NCI-H2029 treated with DMSO at 0.1 percent for 48 hours (cell line): ENCODE results near the gene TSR2.
A peak's percentile ranks its signal among the peaks of the same experiment; 100 is the strongest.

Experiments
- DNase-seq: peaks from one replicate; lab custom pipeline; 2025; lab: John Stamatoyannopoulos, UW

The TSR2 gene, protein sequence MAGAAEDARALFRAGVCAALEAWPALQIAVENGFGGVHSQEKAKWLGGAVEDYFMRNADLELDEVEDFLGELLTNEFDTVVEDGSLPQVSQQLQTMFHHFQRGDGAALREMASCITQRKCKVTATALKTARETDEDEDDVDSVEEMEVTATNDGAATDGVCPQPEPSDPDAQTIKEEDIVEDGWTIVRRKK

DNA sequence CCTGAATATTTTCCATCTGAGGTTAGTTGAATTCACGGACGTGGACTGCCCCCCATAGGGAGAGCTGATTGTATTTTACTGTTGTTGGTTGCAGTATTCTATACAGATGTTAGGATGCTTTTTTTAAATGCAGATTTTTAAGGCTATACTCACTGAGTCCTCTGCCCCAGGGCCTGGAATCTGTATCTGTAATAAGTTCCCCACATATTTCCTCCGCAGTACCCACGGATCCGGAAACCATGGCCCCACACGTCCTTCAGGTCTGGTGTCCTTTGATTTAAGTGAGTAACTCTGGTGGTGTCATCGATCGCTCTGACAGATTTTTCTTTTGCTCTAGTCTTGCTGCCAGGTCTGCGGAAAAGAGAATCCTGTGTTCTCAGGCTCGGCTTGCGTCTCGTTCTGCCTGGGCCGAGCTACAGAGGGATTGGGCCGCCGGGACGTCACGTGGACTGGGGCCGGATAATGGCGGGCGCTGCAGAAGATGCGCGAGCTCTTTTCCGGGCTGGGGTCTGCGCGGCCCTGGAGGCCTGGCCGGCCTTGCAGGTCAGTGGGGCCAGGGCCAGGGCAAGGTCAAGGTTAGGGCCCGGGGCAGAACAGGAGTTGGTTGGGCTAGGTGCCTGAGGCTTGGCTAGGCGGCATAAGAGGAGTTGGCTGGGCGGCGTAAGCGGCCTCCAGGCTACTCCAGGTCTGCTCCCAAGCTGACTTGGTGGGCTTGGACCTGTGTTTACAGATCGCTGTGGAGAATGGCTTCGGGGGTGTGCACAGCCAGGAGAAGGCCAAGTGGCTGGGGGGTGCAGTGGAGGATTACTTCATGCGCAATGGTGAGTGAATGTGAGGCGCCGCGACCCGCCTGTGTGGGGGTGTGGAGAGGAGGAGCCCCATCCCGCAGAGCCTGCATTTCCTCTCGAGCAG lies at the start of gene TSR2:
TSS of gene TSR2 (plus strand) at position 445 of the 912 bp plus-strand sequence. CDS start at position 463, 18 bp downstream.
- peak; percentile 52 for DNase-seq

DNA sequence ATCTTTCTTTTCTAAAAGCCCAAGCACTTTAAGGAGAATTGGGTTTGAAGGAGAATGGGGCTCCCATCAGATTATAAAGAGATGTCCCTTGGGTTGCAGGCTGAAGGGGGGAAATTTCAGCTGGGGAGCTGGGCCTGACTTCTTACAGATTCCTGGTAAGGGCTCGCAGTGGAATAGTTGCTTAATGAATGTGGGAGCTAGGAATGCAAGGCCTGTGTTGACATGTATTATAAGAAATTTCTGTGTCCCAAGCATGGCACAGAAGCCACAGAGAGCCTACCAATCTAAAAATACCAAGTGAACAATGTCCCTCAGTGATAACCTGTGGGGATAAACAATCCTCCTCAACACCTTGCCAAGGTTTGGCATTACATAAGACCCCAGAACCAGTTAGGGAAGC lies 43.1 kb upstream of the TSR2 start:
- no peak for DNase-seq

DNA sequence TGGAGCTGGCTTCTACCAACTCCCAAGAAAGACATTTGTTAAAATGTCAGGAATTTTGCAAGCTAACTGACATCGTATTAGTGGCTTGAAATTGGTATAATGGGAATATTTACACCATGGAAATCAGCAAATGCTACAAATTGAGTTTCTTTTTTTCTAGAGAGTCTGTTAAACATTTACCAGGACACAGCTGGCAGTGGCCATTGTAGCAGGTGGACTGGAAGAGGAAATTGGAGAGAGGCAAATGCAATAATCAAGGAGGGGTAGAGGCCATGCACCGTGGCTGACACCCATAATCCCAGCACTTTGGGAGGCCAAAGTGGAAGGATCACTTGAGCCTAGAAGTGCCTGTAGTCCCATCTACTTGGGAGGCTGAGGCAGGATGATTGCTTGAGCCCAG lies 32.9 kb upstream of the TSR2 start:
- no peak for DNase-seq

DNA sequence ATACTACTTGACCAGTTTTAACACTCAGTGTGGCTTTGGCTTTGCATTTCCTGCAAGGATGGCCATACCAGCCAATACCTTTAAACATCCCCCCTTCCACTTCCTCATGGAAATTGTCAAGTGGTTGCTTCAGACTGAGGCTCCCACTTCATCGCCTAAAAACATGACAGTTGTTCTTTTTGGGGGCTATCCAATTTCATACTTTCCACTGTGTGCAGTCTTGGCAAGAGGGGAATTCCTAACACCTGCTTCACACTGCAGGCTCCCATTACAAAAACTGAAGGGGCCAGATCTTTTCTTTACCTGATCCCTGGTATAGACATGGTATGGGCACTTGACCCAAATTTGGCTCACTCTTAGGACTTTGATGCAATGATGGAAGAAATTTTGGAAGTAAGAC lies 28.5 kb upstream of the TSR2 start:
- no peak for DNase-seq

DNA sequence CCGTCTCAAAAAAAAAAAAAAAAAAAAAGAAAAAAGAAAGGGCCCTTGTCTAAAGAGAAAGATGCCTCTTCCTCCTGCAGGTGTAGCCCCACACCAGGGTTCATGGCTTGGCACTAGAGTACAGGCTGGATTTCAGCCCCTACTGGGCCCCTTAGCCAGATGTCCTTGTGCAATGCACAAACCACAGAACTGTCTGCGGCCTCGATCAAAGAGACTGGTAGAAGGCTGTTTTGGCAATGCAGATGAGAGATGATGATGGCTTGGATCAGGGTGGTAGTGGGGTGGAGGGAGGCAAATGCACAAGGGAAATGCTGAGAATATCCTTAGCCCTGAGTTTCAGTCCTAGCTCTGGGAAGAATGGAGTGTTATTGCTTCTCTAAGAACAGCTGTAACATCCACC lies 26.5 kb upstream of the TSR2 start:
- DNase-seq: no peak

DNA sequence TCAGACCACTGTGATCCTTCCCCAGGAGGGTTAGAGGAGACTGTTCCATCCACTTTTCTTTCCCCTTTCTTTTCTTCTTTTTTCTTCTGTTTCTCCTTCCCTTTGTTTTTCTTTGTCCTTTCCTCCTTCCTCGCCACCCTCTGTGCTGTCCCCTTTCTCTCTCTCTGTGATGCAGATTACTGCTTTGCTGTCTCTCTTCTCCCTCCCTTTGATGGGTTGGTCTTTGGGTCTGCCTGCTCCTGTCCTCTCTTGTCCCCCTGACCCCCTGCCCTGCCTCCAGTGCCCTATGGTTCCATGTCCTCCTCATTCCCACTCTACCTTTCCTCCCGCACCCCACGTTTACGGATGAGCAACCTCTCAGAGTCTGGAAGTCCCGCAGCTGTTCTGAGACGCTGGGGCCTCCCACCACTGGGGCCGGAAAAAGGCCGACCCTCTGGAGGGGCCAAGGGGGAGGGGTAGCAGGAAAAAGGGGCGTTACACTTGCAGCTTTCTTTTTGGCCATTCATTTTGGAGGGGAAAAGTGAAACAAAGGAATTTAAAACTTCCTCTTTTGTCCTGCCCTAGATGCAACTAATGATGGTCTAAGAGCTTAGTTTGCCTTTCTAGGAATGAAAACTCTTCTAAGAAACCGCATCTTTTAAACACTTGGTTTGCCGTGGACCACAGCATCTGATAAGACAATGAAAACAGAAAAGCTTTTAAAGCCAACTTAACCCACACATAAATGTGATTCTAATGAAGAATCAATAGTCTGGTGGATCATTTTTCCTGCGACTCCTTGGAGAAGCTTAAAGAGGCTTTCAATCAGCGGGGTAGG lies 24.5 kb upstream of the TSR2 start:
- no peak for DNase-seq

DNA sequence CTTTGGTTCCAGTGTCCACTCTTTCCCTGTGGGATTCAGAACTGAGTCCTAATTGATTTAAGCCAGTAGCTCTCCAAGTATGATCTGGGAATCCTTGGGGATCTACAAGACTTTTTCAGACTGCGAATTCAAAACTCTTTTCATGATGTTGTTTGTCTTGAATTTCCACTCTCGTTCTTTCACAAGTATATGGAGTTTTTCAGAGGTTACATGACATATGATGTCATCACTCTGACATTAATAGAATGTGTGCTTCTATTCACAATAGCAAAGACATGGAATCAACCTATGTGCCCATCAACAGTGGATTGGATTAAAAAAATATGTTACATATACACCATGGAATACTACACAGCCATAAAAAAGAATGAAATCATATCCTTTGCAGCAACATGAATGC lies 23.2 kb upstream of the TSR2 start:
- DNase-seq: no peak

DNA sequence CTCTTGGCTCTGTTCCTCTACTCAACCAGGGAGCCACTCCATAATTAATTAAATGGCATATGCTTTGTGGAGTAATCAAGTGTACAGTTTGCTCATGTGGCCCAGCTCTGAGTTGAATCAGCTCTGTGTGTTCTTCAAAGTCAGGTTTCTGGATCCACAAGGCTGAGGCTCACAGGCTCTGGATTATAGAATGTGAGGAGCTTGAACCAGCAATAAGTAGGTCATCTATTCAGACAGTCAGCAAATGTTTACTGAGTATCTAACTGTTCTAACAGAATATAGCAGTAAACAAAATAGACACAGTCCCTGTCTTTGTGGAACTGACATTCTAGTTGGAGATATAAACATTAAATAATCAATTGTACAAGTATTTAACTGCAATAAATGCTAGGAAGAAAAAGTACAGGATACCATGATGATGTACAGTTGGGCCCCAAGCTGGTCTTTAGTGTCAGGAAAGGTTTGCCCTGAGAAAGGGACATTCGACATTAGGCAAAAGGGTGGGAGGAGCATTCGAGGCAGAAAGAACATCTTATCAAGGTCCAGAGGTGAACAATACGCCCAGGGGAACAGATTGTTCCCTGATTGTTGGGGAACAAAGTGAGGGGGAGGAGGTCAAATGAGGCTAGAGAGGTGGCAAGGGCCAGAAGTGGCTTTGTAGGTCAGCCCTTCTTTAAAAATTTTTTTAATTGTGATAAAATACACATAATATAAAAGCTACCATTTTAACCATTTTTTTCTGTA lies 20.5 kb upstream of the TSR2 start:
- DNase-seq: no peak

DNA sequence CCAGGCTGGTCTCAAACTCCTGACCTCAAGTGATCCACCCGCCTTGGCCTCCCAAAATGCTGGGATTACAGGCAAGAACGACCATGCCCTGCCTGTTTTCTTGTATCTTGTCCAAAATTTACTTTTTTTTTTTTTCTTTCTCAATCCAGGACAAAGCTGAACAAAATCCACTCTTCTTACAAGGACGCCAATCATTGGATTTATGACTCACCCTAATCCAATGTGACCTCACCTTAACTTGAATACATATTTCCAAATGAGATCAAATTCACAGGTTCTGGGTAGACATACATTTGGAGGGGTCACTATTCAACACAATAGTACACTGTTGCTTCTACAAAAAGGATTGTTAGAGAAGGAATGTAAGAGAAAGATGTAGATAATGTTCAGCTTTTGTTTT lies 18.0 kb upstream of the TSR2 start:
- no peak for DNase-seq

DNA sequence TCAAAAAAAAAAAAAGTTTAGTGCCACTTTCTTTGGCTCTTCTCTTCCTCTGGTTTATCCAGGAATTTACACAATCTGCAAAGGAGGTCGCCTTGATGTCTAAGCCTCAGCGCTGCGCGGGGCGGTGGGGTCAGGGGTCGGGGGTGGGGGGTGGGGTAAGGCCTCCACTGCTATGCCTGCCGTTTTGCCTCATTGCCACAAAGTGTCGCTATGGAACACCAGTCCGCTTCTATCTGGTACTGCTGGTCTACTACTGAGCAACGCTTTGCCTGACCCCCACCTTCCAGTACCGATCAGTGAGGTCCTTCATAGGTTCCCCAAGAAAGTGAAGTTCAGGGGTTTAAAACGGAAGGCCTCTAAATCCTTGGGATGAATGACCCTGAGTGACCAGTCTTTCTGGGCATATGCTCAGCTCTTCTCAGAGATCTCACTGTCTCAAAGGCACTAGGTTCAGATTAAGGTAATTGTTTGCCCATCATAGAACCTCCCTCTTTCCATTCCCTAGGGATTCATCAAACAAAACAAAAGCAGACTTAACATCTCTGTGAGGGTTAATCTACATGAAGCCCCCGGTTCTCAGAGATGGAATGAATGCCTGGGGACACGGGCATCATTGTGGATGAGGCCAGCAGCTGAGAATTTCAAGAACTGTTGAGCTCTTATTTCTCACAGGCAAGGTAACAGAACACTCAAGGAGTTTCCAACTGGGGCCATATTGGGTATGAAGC lies 16.9 kb upstream of the TSR2 start:
- DNase-seq: no peak

DNA sequence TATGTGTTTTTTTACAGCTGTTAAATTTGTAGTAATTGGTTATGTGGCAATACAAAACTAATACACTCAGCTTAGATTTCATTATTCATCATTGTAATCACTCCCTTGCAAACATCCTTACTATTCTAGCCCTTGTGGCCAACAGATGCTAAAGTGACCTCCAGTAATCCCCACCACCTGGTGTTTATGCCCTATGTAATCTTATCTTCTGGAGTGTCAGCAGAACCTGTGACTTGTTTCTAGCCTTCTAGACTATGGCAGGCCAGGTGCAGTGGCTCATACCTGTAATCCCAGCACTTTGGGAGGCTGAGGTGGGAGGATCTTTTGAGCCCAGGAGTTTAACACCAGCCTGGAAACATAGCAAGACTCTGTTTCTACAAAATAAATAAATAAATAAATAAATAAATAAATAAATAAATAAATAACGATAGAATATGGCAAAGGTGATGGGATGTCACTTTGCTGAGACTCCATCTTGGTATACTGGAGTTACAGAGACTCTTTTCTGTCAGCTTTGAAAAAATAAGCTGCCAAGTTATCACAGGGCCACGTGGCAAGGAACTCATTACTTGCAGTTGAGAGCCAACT lies 12.3 kb upstream of the TSR2 start:
- no peak for DNase-seq

DNA sequence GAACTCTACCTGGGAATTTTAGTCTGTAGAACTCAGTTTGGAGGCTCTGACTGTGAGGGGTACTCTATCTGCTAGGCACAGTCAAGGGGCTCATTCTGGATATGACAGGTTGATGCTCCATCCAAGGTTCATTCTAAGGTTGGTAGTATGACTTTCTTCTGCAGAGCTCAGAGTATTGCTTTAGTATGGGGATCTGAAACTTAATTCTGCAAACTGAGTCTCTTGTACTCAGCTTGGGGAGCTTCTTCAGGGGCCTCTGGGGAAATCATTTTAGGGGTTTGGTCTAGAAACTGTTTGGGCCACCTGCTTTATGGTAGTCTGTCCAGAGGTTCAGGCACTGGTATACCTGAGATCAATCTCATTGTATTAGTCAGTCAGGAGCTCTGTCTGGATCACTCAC lies 9.7 kb upstream of the TSR2 start:
- DNase-seq: no peak

DNA sequence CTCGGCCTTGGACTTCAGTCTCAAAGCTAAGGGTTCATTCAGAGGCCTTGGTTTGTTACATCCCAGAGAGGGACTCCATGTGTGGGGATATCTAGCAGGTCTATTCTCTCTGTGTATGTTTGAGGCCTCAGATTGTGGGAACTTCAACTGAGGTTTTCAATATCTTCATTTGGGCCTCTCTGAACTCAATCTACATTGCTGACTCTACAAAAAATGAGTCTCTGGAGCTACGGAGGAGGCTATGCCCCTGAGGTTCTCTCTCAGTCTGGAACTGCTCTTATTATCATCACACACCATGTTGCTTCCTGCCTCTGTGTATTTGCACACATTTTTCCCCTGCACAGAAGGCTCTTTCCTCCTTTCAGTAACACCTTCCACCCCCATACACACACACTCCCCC lies 5.1 kb upstream of the TSR2 start:
- DNase-seq: no peak

DNA sequence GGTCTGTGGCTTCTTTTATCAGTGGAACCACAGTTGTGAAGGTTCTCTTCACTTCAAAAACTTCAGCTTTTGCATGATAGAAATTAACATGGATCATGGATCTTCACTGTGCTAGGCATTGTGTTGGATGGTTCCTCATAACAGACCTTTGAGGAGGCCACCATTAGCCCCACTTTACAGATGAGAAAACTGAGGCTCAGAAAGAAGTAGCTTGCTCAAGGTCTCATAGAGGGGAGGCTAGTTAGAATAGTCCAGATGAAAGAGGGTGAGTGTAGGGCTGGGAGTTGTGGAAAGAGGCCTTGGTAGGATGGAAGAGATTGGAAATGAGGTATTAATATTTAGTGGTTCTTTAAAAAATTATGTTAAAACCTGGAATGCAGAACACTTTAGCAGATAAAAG lies 2.6 kb downstream of the TSR2 start:
- DNase-seq: no peak

DNA sequence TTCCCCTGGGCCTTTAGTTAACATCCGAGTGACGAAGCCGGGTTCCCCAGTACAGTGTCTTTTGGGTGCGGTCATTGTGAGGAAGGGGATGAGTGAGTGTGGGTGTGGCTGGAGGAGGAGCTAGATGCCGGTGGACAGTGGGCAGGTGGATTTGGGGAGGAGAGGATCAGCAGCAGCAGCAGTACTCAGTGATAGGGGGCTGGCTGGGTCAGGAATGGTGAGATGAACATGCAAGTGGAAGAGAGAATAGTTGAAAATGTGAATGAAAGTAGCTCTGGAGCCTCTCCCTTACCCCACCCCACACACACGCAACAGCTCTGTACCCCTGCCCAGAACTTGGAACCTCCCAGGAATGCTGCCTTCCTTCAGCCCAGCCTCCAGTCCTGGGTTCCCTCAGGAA lies 4.5 kb downstream of the TSR2 start:
- no peak for DNase-seq

DNA sequence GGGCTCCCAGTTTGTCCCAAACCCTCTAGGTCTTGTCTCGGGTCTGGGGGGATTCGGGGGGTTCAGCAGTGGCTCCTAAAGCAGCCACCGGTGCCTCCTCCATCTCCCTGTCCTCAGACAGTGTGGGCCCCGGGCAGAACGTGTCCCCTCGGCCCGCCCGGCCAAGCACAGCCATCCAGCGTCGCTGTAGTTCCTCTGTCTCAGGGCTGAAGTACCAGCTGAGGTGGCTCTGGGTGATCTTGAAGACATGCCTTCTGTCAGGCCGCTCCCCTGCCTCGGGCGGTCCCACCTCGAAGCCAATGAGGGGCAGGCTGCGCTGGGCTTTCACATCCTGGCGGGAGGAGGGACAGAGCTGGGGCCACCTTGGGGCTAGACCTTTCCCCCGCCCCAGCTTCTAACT lies 5.9 kb downstream of the TSR2 start:
- no peak for DNase-seq

DNA sequence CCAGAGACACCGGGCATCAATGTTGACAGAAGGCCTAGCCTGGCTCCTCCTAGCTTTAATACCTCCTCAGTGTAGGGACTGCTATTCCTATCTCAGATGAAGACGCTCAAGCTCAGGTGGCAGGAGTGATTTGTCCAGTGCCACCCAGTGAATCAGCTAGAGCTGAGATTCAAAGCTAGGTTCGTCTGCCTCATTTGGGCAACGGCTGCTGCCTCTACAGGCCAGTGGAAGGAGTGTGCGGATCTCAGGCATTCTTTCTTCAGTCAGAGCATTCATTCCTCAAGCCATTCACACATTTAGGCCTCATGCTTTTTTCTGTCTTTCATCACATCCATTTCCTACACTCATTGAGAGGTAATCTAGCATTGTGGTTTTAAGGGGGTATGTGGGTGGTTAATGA lies 7.3 kb downstream of the TSR2 start:
- DNase-seq: no peak

DNA sequence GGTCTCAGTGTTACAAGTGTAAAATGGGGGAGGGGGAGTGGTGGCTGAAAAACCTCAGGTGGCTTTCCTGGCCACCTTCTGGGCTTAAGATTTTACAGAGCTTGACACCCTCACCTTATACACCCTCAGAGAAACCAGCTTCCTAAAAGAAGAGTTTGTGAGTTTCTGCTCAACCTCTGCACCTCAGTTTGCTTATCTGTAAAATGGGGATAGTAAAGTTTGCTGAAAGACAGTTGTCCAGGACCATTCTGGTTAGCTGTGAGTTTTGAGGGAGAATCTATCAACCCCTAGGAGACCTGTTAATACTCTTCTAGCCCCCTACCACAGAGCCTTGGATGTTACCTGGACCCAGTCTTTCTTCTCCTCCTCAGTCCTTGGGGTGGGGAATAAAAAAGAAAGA lies 9.7 kb downstream of the TSR2 start:
- no peak for DNase-seq

DNA sequence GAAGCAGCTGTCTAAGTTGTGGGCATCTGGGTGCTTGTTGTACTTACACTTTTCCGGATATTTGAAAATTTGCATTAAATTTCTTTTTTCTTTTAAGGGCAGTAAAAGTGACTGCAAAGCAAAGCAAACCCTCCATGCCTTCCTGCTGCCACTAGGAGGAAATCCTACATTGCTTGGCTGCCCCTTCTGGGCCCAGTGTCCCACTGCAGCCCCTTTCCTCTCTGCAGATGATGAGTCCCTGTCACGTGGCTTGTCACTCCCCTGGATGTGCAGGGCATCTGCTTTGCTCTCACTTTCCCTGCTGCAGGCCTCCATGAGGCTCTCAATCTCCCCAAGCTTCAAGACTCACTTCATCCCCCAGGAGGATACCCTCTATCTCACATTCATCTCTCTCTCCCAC lies 12.7 kb downstream of the TSR2 start:
- no peak for DNase-seq

DNA sequence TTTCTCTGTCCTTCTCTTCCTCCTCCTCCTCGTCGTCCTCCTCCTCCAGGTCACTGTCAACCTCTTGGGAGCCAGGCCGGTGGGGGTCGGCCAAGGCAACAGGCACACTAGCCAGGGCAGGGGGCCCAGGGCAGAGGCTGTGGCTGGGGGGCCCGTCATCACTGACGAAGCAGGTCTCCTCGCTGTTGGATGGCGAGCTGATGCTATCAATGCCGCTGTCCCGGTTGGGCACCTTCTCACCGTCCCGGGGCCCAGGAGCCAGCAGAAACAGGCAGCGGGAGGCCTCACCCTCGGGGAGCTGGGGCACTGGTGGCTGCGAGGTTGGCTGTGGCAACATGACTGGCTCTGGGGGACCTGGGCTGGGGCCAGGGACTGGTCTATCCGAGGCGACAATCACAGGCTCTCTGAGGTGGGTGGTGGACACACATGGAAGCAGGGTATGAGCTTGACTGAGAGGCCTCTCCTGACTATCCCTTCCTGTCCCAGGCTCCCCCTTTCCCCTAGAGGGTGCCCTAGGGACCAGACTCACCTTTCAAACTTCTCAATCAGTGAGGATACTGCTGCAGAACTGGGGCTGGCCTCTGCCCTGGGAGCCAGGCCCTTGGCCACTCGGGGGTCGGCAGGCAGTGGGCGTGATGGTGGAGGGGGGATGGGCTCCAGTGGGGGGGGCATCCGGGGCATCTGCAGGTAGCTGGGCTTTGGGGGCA lies 30.0 kb downstream of the TSR2 start:
- no peak for DNase-seq
